Esophagus muscularis mucosa (tissue), 4 donors: ENCODE data around the gene SMIM7. TPM values are rescaled to one million over a fixed set of nuclear protein-coding genes. Genes with fewer than 3 reads are reported as not detected.

Experiments
- DNase-seq: peaks from one replicate; pipeline ENCODE4 v3.0.0-alpha.2; 2017; ENCODE audit errors: extremely low spot score
- H3K27ac ChIP-seq, 4 donors: fragments of 200-600 bp; sonication (generic); replicated peaks in 1 of 4; 1 replicate in 3 of 4; 2 replicates in 1 of 4; pipeline ENCODE4 v1.5.1; 2016 to 2019; ENCODE audit warnings: mild to moderate bottlenecking in 1 of 4
- H3K27me3 ChIP-seq, 4 donors: fragments of 200-600 bp; sonication (generic); one replicate each; pipeline versions ENCODE4 v1.5.1 to v1.6.0; 2016 to 2019
- H3K36me3 ChIP-seq, 4 donors: fragments of 200-600 bp; sonication (generic); one replicate each; pipeline ENCODE4 v1.5.1; 2016 to 2019
- H3K4me1 ChIP-seq, 4 donors: fragments of 200-600 bp; sonication (generic); one replicate each; pipeline ENCODE4 v1.5.1; 2016 to 2019
- H3K4me3 ChIP-seq, 4 donors: fragments of 200-600 bp; sonication (generic); 1 replicate in 2 of 4; 2 replicates in 2 of 4; pipeline ENCODE4 v1.5.1; 2016 to 2019; ENCODE audit warnings: mild to moderate bottlenecking in 4 of 4, moderate library complexity in 1 of 4
- H3K9me3 ChIP-seq, 4 donors: fragments of 200-600 bp; sonication (generic); 1 replicate in 3 of 4; 2 replicates in 1 of 4; pipeline ENCODE4 v1.5.1; 2016 to 2019
- EP300 ChIP-seq: sonication (generic); formaldehyde crosslinking; IDR thresholded peaks from one replicate; pipeline ENCODE4 v1.6.1; 2017; ENCODE audit warnings: antibody characterized with exemption
- POLR2A ChIP-seq: fragments of 450-650 bp; IDR thresholded peaks from one replicate; pipeline ENCODE4 v1.6.1; 2017; ENCODE audit warnings: antibody characterized with exemption, moderate library complexity, mild to moderate bottlenecking, low read depth
- POLR2AphosphoS5 ChIP-seq, 2 donors: sonication (generic); formaldehyde crosslinking; IDR thresholded peaks; one replicate each; pipeline ENCODE4 v1.6.1; 2017; ENCODE audit warnings: antibody characterized with exemption in 2 of 2
- WGBS: methylation state at CpG from one replicate; pipeline ENCODE4 v1.1.5; 2018; 5-methylcytosine and 5-hydroxymethylcytosine counted together
- intact Hi-C: fragments of 100-400 bp; cut with DNase I; formaldehyde crosslinking; loops from one replicate; pipeline ENCODE4 v1.15.1; 2023
- total RNA-seq, 4 donors: library from RNA; depleted of rRNA; stranded (reverse); fragments of >200 nt; gene quantifications; one replicate each; pipeline versions ENCODE4 v1.1.0 to v1.2.1, GENCODE V29; 2016
- TF ChIP-seq, protein P1 (sequence below), 3 experiments: fragments of 200-600 bp in 2 of 3; fragments of 450-650 bp in 1 of 3; sonication (generic) in 2 of 3; IDR thresholded peaks; one replicate each; pipeline ENCODE4 v1.5.1; 2017 to 2019; ENCODE audit warnings: antibody characterized with exemption in 3 of 3, mild to moderate bottlenecking in 2 of 3, moderate library complexity in 1 of 3

SMIM7 gene
- total RNA-seq, 4 donors from 2014 or later = 58.5 to 85.0 (median 69.8) TPM

DNA sequence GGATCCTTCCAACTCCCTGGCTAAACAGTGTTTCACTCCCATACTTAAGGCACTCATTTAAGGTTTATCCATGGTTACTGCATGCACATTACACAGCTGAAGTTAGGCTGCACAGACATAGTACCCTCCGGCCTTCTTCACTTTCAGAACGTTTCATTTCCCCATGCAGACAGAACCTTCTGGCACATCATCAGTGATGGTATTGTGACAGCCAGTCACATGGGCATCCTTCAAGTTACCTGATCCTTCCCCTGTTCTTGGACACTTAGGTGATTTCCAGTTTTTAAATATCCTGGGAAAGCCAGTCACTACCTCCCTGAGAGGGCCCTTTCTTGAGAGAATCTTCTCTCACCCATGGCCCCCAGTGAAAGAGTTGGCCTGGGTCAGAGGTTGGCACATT lies 9.1 kb downstream of the SMIM7 start:
- H3K4me3 ChIP-seq = no peak overlapping the region
- H3K36me3 ChIP-seq = peaks cover 63 to 90% (median 71%) of the 10 kb centered on the region in 4 donors
- no peaks in the 10 kb centered on the region for H3K27me3 ChIP-seq
- no peaks in the 10 kb centered on the region for H3K9me3 ChIP-seq
- intact Hi-C loops = no loop called here
- peak overlapping the region in 1 of 4 donors; percentile 33 for H3K27ac ChIP-seq
- no peak for TF ChIP-seq POLR2AphosphoS5 (IDR thresholded peaks at IDR 0.05)
- TF ChIP-seq POLR2A = no peak
- TF ChIP-seq EP300 = no peak
- TF ChIP-seq, protein P1, sequence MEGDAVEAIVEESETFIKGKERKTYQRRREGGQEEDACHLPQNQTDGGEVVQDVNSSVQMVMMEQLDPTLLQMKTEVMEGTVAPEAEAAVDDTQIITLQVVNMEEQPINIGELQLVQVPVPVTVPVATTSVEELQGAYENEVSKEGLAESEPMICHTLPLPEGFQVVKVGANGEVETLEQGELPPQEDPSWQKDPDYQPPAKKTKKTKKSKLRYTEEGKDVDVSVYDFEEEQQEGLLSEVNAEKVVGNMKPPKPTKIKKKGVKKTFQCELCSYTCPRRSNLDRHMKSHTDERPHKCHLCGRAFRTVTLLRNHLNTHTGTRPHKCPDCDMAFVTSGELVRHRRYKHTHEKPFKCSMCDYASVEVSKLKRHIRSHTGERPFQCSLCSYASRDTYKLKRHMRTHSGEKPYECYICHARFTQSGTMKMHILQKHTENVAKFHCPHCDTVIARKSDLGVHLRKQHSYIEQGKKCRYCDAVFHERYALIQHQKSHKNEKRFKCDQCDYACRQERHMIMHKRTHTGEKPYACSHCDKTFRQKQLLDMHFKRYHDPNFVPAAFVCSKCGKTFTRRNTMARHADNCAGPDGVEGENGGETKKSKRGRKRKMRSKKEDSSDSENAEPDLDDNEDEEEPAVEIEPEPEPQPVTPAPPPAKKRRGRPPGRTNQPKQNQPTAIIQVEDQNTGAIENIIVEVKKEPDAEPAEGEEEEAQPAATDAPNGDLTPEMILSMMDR (IDR thresholded peaks at IDR 0.05) = no peak
- WGBS = 73% methylated on average over 2 of the region's 2 CpGs
- peaks cover 5 to 51% (median 28%) of the 10 kb centered on the region in 4 donors for H3K4me1 ChIP-seq
- no peak for DNase-seq

DNA sequence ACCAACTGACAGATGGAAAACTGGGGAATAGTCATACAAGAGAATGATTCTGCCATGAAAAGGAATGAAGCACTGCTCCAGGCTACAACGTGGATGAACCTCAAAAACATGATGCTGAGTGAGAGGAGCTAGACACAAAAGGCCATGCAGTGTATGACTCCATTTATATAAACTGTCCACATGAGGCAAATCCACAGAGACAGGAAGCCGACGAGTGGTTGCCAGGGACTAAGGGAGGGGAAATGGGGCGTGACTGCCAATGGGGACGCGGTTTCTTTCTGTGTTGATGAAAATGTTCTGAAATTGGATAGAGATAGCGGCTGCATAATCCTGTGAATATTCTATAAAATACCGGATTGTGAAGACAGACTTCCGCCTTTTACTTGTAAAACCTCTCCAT lies 10.2 kb downstream of the SMIM7 start:
- peaks cover 56 to 90% (median 72%) of the 10 kb centered on the region in 4 donors for H3K36me3 ChIP-seq
- intact Hi-C loops = no loop called here
- no peaks in the 10 kb centered on the region for H3K9me3 ChIP-seq
- H3K27ac ChIP-seq = peak overlapping the region in 3 of 4 donors; percentile 4 to 33 (median 13)
- H3K27me3 ChIP-seq = no peaks in the 10 kb centered on the region
- 64% methylated on average over 9 of the region's 9 CpGs for whole genome bisulfite sequencing
- DNase-seq = no peak
- H3K4me3 ChIP-seq = no peak overlapping the region
- TF ChIP-seq, protein P1 (IDR thresholded peaks at IDR 0.05) = no peak
- no peak for TF ChIP-seq POLR2A
- TF ChIP-seq POLR2AphosphoS5 (IDR thresholded peaks at IDR 0.05) = no peak
- no peak for TF ChIP-seq EP300
- peaks cover 5 to 48% (median 30%) of the 10 kb centered on the region in 4 donors for H3K4me1 ChIP-seq

DNA sequence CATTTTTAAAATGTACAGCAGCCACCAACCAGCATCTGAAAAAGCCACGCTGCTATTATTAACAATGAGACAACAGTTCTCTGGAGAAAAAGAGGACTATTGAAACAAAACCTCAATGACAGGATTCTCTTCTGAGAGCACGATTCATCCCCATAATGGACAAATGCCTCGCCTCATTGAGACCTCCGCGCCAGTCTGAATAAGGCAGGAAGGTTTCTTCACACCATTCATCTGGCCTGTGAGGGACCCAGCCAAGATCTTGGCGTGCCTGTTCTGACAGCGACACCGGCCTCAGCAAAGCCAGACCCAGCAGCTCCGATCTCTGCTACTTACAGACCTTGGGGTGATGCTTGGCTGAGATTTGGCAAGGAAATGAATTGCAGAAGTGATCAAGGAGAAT lies 14.8 kb downstream of the SMIM7 start:
- peaks cover 5 to 23% (median 9%) of the 10 kb centered on the region in 4 donors for H3K4me1 ChIP-seq
- intact Hi-C loops = no loop called here
- no peak for TF ChIP-seq POLR2A
- no peak for TF ChIP-seq POLR2AphosphoS5 (IDR thresholded peaks at IDR 0.05)
- DNase-seq = no peak
- H3K27me3 ChIP-seq = no peaks in the 10 kb centered on the region
- H3K27ac ChIP-seq = no peak overlapping the region
- peaks cover 52 to 90% (median 74%) of the 10 kb centered on the region in 4 donors for H3K36me3 ChIP-seq
- 91% methylated on average over 9 of the region's 9 CpGs for WGBS
- no peaks in the 10 kb centered on the region for H3K9me3 ChIP-seq
- H3K4me3 ChIP-seq = no peak overlapping the region

DNA sequence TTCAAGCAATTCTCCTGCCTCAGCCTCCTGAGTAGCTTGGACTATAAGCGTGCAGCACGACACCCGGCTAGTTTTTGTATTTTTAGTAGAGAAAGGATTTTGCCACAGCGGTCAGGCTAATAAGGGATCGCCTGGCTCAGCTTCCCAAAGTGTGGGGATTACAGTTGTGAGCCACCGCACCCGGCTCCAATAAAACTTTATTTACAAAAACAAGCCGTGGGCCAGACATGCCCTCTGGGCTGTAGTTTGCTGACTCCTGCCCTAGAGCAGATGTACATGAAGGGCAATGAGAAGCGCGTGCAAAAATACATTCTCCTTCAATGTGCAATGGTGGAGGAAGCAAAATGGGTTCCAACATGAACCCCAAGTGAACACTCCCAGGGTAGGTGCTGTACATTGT lies 18.2 kb downstream of the SMIM7 start:
- Histone ChIP-seq H3K27me3 (no peaks in the 10 kb centered on the region), H3K27ac (no peak overlapping the region), H3K9me3 (no peaks in the 10 kb centered on the region), H3K4me3 (no peak overlapping the region), H3K36me3 (peaks cover 47 to 93% (median 74%) of the 10 kb centered on the region in 4 donors), H3K4me1 (peaks cover 0 to 26% (median 13%) of the 10 kb centered on the region in 4 donors)
- WGBS = 95% methylated on average over 10 of the region's 10 CpGs
- no peak for TF ChIP-seq POLR2AphosphoS5 (IDR thresholded peaks at IDR 0.05)
- TF ChIP-seq POLR2A = no peak
- no peak for TF ChIP-seq EP300
- TF ChIP-seq, protein P1 (IDR thresholded peaks at IDR 0.05) = no peak
- intact Hi-C loops = no loop called here
- no peak for DNase-seq

DNA sequence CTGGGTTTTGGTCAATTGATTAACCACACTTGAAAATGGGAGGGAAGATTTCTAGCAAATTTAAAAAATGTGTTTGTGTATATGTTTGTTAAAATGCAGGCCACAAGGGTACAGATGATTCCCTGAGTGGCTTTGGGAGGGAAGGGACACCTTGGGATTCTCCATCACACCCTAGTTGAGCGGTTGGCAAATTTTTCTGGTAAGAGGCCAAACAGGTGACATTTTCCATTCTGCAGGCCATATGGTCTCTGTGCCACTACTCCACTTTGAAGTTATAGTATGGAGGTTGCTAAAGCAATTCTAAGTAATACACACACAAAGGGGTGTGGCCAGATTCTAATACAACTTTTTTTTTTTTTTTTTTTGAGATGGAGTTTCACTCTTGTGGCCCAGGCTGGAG lies 19.0 kb downstream of the SMIM7 start:
- Histone ChIP-seq H3K36me3 (peaks cover 44 to 93% (median 70%) of the 10 kb centered on the region in 4 donors), H3K4me1 (peaks cover 0 to 26% (median 13%) of the 10 kb centered on the region in 4 donors), H3K4me3 (no peak overlapping the region), H3K27me3 (no peaks in the 10 kb centered on the region), H3K9me3 (no peaks in the 10 kb centered on the region), H3K27ac (no peak overlapping the region)
- no peak for DNase-seq
- intact Hi-C loops = no loop called here
- no peak for TF ChIP-seq POLR2A
- TF ChIP-seq EP300 = no peak
- TF ChIP-seq POLR2AphosphoS5 (IDR thresholded peaks at IDR 0.05) = no peak
- TF ChIP-seq, protein P1 (IDR thresholded peaks at IDR 0.05) = no peak
- WGBS = 90% methylated on average over 1 of the region's 1 CpG
